Measurements from ENCODE around the gene SMARCB1. TPM values are rescaled to one million over a fixed set of nuclear protein-coding genes. Genes with fewer than 3 reads are reported as not detected.

The SMARCB1 gene
- total and polyA plus RNA-seq, 2 donors (not counting 3 experiments of a cell fraction or from before 2014, with no cell fraction given) = 113 to 148 TPM

GRCh38 chr22:23745791-23746190, 41.0 kb upstream of the SMARCB1 start:
- H3K9me1 ChIP-seq (replicated peaks; ENCODE audit: control insufficient read depth, extremely low read depth, insufficient read depth, low read length) = no peaks in the 10 kb centered on the region
- TF ChIP-seq JUN (IDR thresholded peaks at IDR 0.05; ENCODE audit: borderline replicate concordance, insufficient read depth, insufficient read length, low read depth) (no peak), POLR2AphosphoS5 (IDR thresholded peaks at IDR 0.05; ENCODE audit: insufficient read depth, low read depth, low read length) (no peak), CTCF (IDR thresholded peaks at IDR 0.05; ENCODE audit: extremely low read depth in 1 of 2, insufficient read depth in 1 of 2, low read depth in 1 of 2, low read length in 2 of 2) (no peak), POLR2A (IDR thresholded peaks at IDR 0.05; ENCODE audit: low read depth, low read length) (no peak), FOS (IDR thresholded peaks at IDR 0.05; ENCODE audit: borderline replicate concordance, insufficient read depth, low read length) (no peak), EZH2 (IDR thresholded peaks at IDR 0.05; ENCODE audit: borderline replicate concordance, low read depth, low read length, severe bottlenecking) (no peak), GATA2 (IDR thresholded peaks at IDR 0.05; ENCODE audit: insufficient read depth, insufficient read length, low read depth, low read length) (no peak), MYC (IDR thresholded peaks at IDR 0.05; ENCODE audit: low read depth, low read length) (no peak), MAX (IDR thresholded peaks at IDR 0.05; ENCODE audit: insufficient read depth, insufficient read length) (no peak)
- H4K20me1 ChIP-seq (replicated peaks; ENCODE audit: control insufficient read depth, extremely low read depth, insufficient read depth, low read length) = no peaks in the 10 kb centered on the region
- H3K9ac ChIP-seq (replicated peaks; ENCODE audit: extremely low read depth, insufficient read depth, low read length) = no peak overlapping the region
- DNase-seq (ENCODE audit: low read depth, low spot score) (no peak), FAIRE-seq (no peak)
- intact Hi-C loops (cut with micrococcal nuclease) = no loop called here
- H3K4me3 ChIP-seq (replicated peaks in 1 of 3; ENCODE audit: insufficient read depth in 1 of 3, low read depth in 1 of 3, low read length in 3 of 3) = no peak overlapping the region
- H3K36me3 ChIP-seq (ENCODE audit: control insufficient read depth in 2 of 2, extremely low read depth in 1 of 2, insufficient read depth in 2 of 2, low read length in 2 of 2) = peaks cover 5 to 23% of the 10 kb centered on the region in 2 experiments
- H3K9me3 ChIP-seq (replicated peaks; ENCODE audit: control insufficient read depth, insufficient read depth, low read length) = no peaks in the 10 kb centered on the region
- dilution Hi-C loops (cut with MboI; ENCODE audit: extremely low pct_ligation_motif_present, low sequenced_read_pairs) = no loop called here
- no peak overlapping the region for H2AFZ ChIP-seq (ENCODE audit: low read depth, low read length)
- no peaks in the 10 kb centered on the region for H3K27me3 ChIP-seq (ENCODE audit: control insufficient read depth in 2 of 2, insufficient read depth in 2 of 2, low read length in 2 of 2)
- no peaks in the 10 kb centered on the region for H3K79me2 ChIP-seq (ENCODE audit: control insufficient read depth, insufficient read depth, low read length)
- no peak overlapping the region for H3K27ac ChIP-seq (ENCODE audit: insufficient read depth, low read depth, low read length)
- no TSS peak for BruUV-seq (replicated peaks)
- no peak overlapping the region for H3K4me2 ChIP-seq (ENCODE audit: insufficient read depth, low read length)
- CTCF ChIA-PET = interaction anchor here (1.0 to 1.2 kb wide), 3 partner anchors 8 to 104 kb away, joined by 3 to 7 read pairs (median 4); no protein-coding TSS in a partner anchor
- peaks cover 10% of the 10 kb centered on the region for H3K4me1 ChIP-seq (ENCODE audit: control insufficient read depth, extremely low read depth, insufficient read depth, low read length)
- POLR2A ChIA-PET = no interaction called here

Data from endothelial cell of umbilical vein (primary cell).